Measurements from ENCODE around the gene SGPP2.

- TF ChIP-seq CTCF (IDR thresholded peaks at IDR 0.05) = no peak
- no peak for TF ChIP-seq REST (IDR thresholded peaks at IDR 0.05)
- no peak for TF ChIP-seq CHD2 (IDR thresholded peaks at IDR 0.05; ENCODE audit: low read length, partially characterized antibody)
- TF ChIP-seq HES2 (IDR thresholded peaks at IDR 0.05) = no peak
- TF ChIP-seq RFX5 (IDR thresholded peaks at IDR 0.05) = no peak
- TF ChIP-seq MAX (IDR thresholded peaks at IDR 0.05) = no peak
- no peak for TF ChIP-seq EP300 (IDR thresholded peaks at IDR 0.05)
These were observed 167.3 kb downstream of the SGPP2 start for GRCh38 chr2:222591661-222592060.

All from A549 (cell line).